ENCODE results near the gene SERPINA5.

Gene SERPINA5

DNA sequence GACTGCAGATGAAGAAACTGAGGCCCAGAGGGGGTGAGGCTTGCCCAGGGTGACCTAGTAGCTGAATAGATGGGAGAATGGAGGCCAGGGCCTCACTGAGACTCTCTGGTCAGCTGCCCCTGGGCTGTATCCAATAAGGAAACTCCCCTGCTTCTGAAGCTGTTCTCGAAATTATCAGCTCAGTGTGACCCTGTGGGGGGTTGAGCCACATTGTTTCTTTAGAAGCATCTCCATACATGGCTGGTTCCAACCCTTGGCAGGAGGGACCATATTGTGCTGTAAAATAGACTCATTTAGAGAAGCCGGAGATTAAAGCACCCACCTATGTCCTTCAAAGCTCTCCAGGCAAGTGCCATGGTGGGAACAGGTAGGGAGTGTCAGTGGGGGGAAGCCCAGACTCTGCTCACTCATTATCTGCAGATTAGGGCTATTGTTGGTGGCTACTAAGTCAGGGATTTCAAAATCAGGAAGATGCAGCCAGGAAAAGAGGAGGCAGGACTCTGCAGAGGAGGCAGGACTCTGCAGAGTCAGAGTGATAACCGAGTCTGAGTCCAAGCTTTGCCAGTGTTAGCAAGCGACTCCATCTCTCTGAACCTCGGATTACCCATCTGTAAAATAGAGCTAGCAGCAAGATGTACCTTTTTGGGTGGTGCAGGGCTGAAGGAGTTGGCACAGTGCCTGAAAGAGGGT lies 3.5 kb downstream of the SERPINA5 start:
- H3K4me3 ChIP-seq (ENCODE audit: low read depth, low read length): no peak overlapping the region
- TF ChIP-seq, protein P1, sequence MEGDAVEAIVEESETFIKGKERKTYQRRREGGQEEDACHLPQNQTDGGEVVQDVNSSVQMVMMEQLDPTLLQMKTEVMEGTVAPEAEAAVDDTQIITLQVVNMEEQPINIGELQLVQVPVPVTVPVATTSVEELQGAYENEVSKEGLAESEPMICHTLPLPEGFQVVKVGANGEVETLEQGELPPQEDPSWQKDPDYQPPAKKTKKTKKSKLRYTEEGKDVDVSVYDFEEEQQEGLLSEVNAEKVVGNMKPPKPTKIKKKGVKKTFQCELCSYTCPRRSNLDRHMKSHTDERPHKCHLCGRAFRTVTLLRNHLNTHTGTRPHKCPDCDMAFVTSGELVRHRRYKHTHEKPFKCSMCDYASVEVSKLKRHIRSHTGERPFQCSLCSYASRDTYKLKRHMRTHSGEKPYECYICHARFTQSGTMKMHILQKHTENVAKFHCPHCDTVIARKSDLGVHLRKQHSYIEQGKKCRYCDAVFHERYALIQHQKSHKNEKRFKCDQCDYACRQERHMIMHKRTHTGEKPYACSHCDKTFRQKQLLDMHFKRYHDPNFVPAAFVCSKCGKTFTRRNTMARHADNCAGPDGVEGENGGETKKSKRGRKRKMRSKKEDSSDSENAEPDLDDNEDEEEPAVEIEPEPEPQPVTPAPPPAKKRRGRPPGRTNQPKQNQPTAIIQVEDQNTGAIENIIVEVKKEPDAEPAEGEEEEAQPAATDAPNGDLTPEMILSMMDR (IDR thresholded peaks at IDR 0.05; ENCODE audit: insufficient read depth, low read depth, low read length, missing control alignments): no peak
- DNase-seq (ENCODE audit: low read depth): no peak

DNA sequence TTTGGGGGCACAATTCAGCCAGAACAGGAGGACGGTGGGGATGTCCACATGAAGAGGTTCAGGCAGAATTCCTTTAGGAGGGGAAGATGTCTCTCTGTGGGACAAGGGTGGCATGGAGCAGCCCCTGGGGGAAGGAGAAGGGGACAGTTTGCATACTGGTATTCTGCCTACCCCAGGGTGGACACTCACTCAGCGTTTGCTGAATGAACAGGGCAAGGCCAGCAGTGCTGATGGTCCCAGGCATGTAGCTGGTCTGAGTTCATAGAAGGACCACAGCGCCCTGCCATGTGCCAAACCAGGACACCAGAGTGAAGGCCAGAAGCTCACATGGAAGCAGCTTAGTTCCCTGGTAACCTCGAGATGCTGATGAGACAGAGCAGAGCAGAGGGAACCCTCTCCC lies 5.4 kb downstream of the SERPINA5 start:
- no peak overlapping the region for H3K4me3 ChIP-seq (ENCODE audit: low read depth, low read length)
- TF ChIP-seq, protein P1 (IDR thresholded peaks at IDR 0.05; ENCODE audit: insufficient read depth, low read depth, low read length, missing control alignments): no peak
- DNase-seq (ENCODE audit: low read depth): no peak

DNA sequence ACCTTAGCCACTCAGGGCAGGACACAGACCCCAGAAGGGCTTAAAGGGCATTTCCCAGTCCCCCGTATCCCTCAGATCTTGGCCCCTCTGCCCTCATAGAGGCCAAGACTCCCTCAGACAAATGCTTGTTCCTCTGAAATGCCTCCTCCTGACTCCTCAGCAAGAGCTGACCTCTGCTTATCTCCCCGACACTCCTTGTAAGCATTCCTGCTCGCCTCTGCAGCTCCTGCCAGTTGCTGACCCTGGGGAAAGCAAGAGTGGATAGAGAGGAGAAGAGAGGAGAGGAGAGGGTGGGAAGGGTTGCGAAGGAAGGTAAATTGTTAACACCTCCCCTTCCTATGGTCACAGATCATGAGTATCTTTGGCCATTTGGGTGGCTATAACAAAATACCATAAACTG lies 7.1 kb downstream of the SERPINA5 start:
- TF ChIP-seq, protein P1 (IDR thresholded peaks at IDR 0.05; ENCODE audit: insufficient read depth, low read depth, low read length, missing control alignments): no peak
- H3K4me3 ChIP-seq (ENCODE audit: low read depth, low read length): no peak overlapping the region
- DNase-seq (ENCODE audit: low read depth): no peak

DNA sequence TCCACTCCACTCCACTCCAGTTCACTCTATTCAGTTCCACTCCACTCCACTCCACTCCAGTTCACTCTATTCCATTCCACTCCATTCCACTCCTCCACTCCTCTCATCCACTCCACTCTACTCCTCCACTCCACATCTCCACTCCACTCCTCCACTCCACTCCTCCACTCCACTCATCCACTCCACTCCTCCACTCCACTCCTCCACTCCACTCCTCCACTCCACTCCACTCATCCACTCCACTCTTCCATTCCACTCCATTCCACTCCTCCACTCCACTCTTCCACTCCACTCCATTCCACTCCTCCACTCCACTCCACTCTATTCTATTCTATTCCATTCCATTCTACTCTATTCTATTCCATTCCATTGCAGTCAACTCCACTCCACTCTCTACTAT lies 9.8 kb downstream of the SERPINA5 start:
- H3K4me3 ChIP-seq (ENCODE audit: low read depth, low read length): no peak overlapping the region
- DNase-seq (ENCODE audit: low read depth): no peak
- TF ChIP-seq, protein P1 (IDR thresholded peaks at IDR 0.05; ENCODE audit: insufficient read depth, low read depth, low read length, missing control alignments): no peak

DNA sequence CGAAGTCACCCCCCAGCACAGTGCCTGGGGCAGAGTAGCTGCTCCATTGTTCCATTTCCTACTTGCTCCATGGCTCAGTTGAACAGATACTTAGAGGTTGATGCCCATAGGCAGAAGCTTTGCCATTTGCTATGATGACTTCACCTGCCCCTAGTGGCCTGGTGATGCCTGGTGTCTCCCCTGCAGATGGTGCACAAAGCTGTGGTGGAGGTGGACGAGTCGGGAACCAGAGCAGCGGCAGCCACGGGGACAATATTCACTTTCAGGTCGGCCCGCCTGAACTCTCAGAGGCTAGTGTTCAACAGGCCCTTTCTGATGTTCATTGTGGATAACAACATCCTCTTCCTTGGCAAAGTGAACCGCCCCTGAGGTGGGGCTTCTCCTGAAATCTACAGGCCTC lies 10.6 kb downstream of the SERPINA5 start:
- no peak overlapping the region for H3K4me3 ChIP-seq (ENCODE audit: low read depth, low read length)
- TF ChIP-seq, protein P1 (IDR thresholded peaks at IDR 0.05; ENCODE audit: insufficient read depth, low read depth, low read length, missing control alignments): no peak
- DNase-seq (ENCODE audit: low read depth): no peak

DNA sequence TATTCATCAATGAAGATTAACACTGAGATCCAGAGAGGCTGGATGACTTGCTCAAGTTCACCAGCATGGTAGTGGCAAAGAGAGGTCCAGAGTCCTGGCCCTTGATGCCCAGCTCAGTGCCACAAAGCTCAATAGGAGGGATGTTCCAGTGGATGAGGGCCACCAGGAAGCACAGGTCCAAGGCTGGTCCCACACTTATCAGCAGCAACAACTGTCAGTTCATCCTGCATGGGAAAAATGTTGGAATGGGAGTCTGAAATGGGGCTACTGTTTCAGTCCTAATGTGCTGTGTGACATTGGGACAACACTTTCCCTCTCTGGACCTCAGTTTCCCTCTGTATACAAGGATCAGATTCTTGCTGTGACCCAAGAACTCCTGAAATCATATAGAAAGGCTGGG lies 11.2 kb downstream of the SERPINA5 start:
- no peak overlapping the region for H3K4me3 ChIP-seq (ENCODE audit: low read depth, low read length)
- TF ChIP-seq, protein P1 (IDR thresholded peaks at IDR 0.05; ENCODE audit: insufficient read depth, low read depth, low read length, missing control alignments): no peak
- DNase-seq (ENCODE audit: low read depth): no peak

DNA sequence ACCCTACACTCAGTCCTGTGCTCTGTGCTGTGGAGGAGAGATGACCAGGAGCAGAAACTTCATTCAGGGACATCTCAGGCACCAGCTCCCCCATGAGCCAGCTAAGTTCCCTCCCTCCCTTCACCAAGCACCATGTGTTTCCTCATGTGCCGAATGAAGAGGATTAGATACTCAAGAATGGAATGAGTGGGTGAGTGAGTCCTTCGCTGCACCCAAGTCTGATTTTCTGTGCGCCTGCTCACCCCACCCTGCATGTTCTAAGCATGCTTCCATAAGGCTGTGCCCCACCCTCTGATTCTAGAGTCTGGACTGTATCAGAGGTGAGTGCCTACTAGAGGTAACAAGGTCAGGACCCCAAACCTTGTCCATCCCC lies 12.1 kb downstream of the SERPINA5 start:
- DNase-seq (ENCODE audit: low read depth): no peak

More for the DNA sequence above, 12.1 kb downstream of the SERPINA5 start:
- no peak overlapping the region for H3K4me3 ChIP-seq (ENCODE audit: low read depth, low read length)
- TF ChIP-seq, protein P1 (IDR thresholded peaks at IDR 0.05; ENCODE audit: insufficient read depth, low read depth, low read length, missing control alignments): no peak

Data from GM12865 (cell line).